GM23248 (cell line): Measurements from ENCODE around the gene CFLAR.
"Not testable (repeated sequence)": the region's sequence is repeated elsewhere in the genome, so short reads cannot be mapped to it uniquely, and the experiment has no call there.

Experiments used
- EZH2 ChIP-seq: fragments of 200-600 bp; sonication (generic); IDR thresholded peaks from 2 replicates; pipeline ENCODE4 v1.6.1; 2018; ENCODE audit warnings: antibody characterized with exemption, mild to moderate bottlenecking; ENCODE audit not compliant: insufficient read depth, poor library complexity, severe bottlenecking
- EZH2phosphoT487 ChIP-seq: fragments of 200-600 bp; sonication (generic); IDR thresholded peaks from 2 replicates; pipeline ENCODE4 v1.6.1; 2018; ENCODE audit warnings: antibody characterized with exemption, moderate library complexity, mild to moderate bottlenecking, low read depth; ENCODE audit not compliant: insufficient read depth

DNA sequence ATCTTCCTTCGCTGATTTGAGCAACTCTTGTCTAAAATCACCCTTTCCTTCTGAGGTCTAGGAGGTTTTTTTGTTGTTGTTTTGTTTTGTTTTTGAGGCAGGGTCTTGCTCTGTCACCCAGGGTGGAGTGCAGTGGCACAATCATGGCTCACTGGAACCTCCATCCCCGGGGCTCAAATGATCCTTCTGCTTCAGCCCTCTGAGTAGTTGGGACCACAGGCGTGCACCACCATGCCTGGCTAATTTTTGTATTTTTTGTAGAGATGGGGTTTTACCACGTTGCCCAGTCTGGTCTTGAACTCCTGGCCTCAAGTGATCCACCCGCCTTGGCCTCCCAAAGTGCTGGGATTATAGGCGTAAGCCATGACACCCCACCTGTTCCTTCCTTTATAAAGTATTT is 68.3 kb downstream of the CFLAR start:
- not testable (repeated sequence) for TF ChIP-seq EZH2phosphoT487, EZH2
